ENCODE data around the gene PRKAG2. TPM values are rescaled to one million over a fixed set of nuclear protein-coding genes. Genes with fewer than 3 reads are reported as not detected.

PRKAG2 gene
- total RNA-seq, 1 donor from 2014 or later = 15.7 TPM

- no peak overlapping the region for H3K27ac Mint-ChIP-seq
- no peaks in the 10 kb centered on the region for H3K9me3 Mint-ChIP-seq
- H3K36me3 Mint-ChIP-seq = no peaks in the 10 kb centered on the region
- H3K27me3 Mint-ChIP-seq (ENCODE audit: low read depth) = peaks cover 24% of the 10 kb centered on the region
- H3K4me3 Mint-ChIP-seq = no peak overlapping the region
- no peak for TF ChIP-seq CTCF (IDR thresholded peaks at IDR 0.05; ENCODE audit: unreplicated experiment)
- no peaks in the 10 kb centered on the region for H3K4me1 Mint-ChIP-seq
- DNase-seq (ENCODE audit: low spot score in 2 of 2, unreplicated experiment in 2 of 2) = no peak
Measured at GRCh38 chr7:151864561-151864960, 12.4 kb downstream of the PRKAG2 start.

GRCh38 chr7:151864081-151864480, 12.8 kb downstream of the PRKAG2 start:
- H3K27me3 Mint-ChIP-seq (ENCODE audit: low read depth) = peaks cover 27% of the 10 kb centered on the region
- no peaks in the 10 kb centered on the region for H3K4me1 Mint-ChIP-seq
- no peak for TF ChIP-seq CTCF (IDR thresholded peaks at IDR 0.05; ENCODE audit: unreplicated experiment)
- H3K4me3 Mint-ChIP-seq = no peak overlapping the region
- DNase-seq (ENCODE audit: low spot score in 2 of 2, unreplicated experiment in 2 of 2) = no peak
- no peaks in the 10 kb centered on the region for H3K36me3 Mint-ChIP-seq
- no peak overlapping the region for H3K27ac Mint-ChIP-seq
- H3K9me3 Mint-ChIP-seq = no peaks in the 10 kb centered on the region

GRCh38 chr7:151863386-151864079, 13.4 kb downstream of the PRKAG2 start:
- DNase-seq (ENCODE audit: low spot score in 2 of 2, unreplicated experiment in 2 of 2) = no peak
- H3K27ac Mint-ChIP-seq = no peak overlapping the region
- TF ChIP-seq CTCF (IDR thresholded peaks at IDR 0.05; ENCODE audit: unreplicated experiment) = no peak
- H3K4me1 Mint-ChIP-seq = no peaks in the 10 kb centered on the region
- H3K36me3 Mint-ChIP-seq = no peaks in the 10 kb centered on the region
- no peaks in the 10 kb centered on the region for H3K9me3 Mint-ChIP-seq
- no peak overlapping the region for H3K4me3 Mint-ChIP-seq
- H3K27me3 Mint-ChIP-seq (ENCODE audit: low read depth) = peaks cover 27% of the 10 kb centered on the region

DNA sequence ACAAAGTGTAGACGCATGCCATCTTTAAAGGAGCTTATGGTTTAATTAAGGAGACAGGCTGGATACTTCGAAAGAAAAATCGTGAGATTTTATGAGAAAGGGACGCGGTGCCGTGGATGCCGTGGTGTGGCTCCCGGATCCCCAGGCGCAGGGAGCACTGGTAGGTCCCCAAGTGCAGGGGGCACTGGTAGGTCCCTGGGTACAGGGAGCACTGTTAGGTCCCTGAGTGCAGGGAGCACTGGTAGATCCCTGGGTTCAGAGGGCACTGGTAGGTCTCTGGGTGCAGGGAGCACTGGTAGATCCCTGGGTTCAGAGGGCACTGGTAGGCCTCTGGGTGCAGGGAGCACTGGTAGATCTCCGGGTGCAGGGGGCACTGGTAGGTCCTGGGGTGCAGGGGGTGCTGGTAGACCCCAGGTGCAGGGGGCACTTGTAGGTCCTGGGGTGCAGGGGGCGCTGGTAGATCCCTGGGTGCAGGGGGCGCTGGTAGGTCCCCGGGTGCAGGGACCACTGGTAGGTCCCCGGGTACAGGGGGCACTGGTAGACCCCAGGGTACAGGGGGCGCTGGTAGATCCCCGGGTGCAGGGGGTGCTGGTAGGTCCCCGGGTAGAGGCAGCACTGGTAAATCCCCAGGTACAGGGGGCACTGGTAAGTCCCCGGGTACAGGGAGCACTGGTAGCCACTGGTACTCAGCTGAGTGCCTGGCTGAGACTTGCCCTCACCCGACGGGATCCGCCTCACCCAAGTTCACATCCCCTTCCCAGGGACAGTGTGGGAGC, 14.1 kb downstream of the PRKAG2 start:
- H3K27ac Mint-ChIP-seq = no peak overlapping the region
- DNase-seq (ENCODE audit: low spot score in 2 of 2, unreplicated experiment in 2 of 2) = no peak
- no peaks in the 10 kb centered on the region for H3K36me3 Mint-ChIP-seq
- peaks cover 24% of the 10 kb centered on the region for H3K27me3 Mint-ChIP-seq (ENCODE audit: low read depth)
- H3K9me3 Mint-ChIP-seq = no peaks in the 10 kb centered on the region
- no peak for TF ChIP-seq CTCF (IDR thresholded peaks at IDR 0.05; ENCODE audit: unreplicated experiment)
- H3K4me1 Mint-ChIP-seq = no peaks in the 10 kb centered on the region
- no peak overlapping the region for H3K4me3 Mint-ChIP-seq

DNA sequence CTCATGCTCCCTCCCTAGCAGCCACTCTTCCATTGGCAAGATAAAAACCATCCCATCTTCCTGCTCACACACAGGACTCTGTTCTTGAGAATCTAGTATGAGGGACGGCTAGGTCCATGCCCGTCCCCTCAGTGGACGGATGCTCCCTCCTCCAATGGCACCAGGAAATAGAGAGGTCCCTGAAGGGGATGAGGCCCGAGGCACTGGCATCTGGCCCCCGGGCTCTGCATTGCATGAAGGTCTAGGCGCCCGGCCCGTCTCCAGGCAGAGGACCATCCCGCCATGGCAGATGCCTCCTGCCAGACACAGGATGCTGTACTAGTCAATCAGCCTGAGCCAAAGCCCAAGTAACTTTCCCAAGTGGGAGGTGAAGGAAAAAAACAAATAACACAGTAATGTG, 15.0 kb downstream of the PRKAG2 start:
- Mint-ChIP-seq H3K36me3 (no peaks in the 10 kb centered on the region), H3K4me3 (no peak overlapping the region), H3K27ac (no peak overlapping the region), H3K4me1 (no peaks in the 10 kb centered on the region), H3K9me3 (no peaks in the 10 kb centered on the region), H3K27me3 (ENCODE audit: low read depth) (peaks cover 23% of the 10 kb centered on the region)
- TF ChIP-seq CTCF (IDR thresholded peaks at IDR 0.05; ENCODE audit: unreplicated experiment) = no peak
- DNase-seq (ENCODE audit: low spot score in 2 of 2, unreplicated experiment in 2 of 2) = no peak
